NB4 (cell line): ENCODE results near the gene USP7.
A peak's percentile ranks its signal among the peaks of the same experiment; 100 is the strongest.

Source experiments
- MYC ChIP-seq: IDR thresholded peaks from 2 replicates; pipeline ENCODE4 v1.6.1; 2011; ENCODE audit warnings: low read depth, low read length
- POLR2A ChIP-seq: IDR thresholded peaks from 2 replicates; pipeline ENCODE4 v1.6.1; 2011; ENCODE audit warnings: mild to moderate bottlenecking; ENCODE audit not compliant: insufficient read length; ENCODE audit errors: extremely low read depth
- TF ChIP-seq, protein P1 (sequence below): IDR thresholded peaks from one replicate; pipeline ENCODE4 v1.5.1; 2012; ENCODE audit warnings: low read depth, low read length
- TF ChIP-seq, protein P2 (sequence below): IDR thresholded peaks from 2 replicates; pipeline ENCODE4 v1.6.1; 2011; ENCODE audit warnings: low read depth, low read length

DNA sequence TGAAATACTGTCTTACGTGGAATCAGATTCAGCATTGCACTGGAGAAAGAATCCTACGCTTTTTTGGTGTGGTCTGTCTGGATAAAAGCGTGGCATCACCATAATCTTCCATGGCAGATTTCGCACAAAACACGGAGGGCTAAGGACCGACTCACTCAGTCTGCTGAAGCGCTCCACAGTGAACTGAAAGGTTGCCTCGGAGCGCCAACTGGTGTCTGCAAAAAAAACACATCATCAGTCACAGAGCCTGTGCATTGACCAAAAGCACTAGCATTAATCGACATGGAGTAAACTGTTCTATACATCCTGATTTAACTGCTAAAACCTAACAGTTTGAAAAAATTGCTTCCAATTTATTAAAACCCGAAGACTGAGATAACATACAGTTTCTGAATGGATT is 40.5 kb downstream of the USP7 start:
- TF ChIP-seq, protein P1, sequence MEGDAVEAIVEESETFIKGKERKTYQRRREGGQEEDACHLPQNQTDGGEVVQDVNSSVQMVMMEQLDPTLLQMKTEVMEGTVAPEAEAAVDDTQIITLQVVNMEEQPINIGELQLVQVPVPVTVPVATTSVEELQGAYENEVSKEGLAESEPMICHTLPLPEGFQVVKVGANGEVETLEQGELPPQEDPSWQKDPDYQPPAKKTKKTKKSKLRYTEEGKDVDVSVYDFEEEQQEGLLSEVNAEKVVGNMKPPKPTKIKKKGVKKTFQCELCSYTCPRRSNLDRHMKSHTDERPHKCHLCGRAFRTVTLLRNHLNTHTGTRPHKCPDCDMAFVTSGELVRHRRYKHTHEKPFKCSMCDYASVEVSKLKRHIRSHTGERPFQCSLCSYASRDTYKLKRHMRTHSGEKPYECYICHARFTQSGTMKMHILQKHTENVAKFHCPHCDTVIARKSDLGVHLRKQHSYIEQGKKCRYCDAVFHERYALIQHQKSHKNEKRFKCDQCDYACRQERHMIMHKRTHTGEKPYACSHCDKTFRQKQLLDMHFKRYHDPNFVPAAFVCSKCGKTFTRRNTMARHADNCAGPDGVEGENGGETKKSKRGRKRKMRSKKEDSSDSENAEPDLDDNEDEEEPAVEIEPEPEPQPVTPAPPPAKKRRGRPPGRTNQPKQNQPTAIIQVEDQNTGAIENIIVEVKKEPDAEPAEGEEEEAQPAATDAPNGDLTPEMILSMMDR: peak; percentile 2
- TF ChIP-seq POLR2A (no peak), MYC (no peak)
- TF ChIP-seq, protein P2, sequence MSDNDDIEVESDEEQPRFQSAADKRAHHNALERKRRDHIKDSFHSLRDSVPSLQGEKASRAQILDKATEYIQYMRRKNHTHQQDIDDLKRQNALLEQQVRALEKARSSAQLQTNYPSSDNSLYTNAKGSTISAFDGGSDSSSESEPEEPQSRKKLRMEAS: no peak
